Calu3 (cell line): Measurements from ENCODE around the gene TNS1. TPM values are rescaled to one million over a fixed set of nuclear protein-coding genes. Genes with fewer than 3 reads are reported as not detected.

Source experiments
- BruUV-seq: library from RNA; stranded (reverse); fragments of 400-500 nt; replicated peaks from 2 replicates; lab custom pipeline; 2021; lab: Mats Ljungman, UMichigan
- CTCF ChIA-PET: fragments of 300-600 bp; sonication (Branson Sonifier 250); formaldehyde crosslinking; loops from one replicate; lab custom pipeline; 2022; ENCODE audit warnings: antibody characterized with exemption; lab: Charles Lee
- DNase-seq: peaks from one replicate; pipeline ENCODE4 v3.0.0; 2022
- H3K27ac Mint-ChIP-seq: one replicate; pipeline ENCODE4 v1.8.0; 2022; ENCODE audit warnings: mixed read lengths; ENCODE audit not compliant: unreplicated experiment
- H3K27me3 Mint-ChIP-seq: one replicate; pipeline ENCODE4 v1.8.0; 2022; ENCODE audit warnings: mixed read lengths; ENCODE audit not compliant: unreplicated experiment
- H3K36me3 Mint-ChIP-seq: one replicate; pipeline ENCODE4 v1.8.0; 2022; ENCODE audit warnings: mild to moderate bottlenecking, moderate library complexity, mixed read lengths; ENCODE audit not compliant: insufficient read depth, unreplicated experiment
- H3K4me1 Mint-ChIP-seq: one replicate; pipeline ENCODE4 v1.8.0; 2022; ENCODE audit warnings: mild to moderate bottlenecking, low read depth, mixed read lengths; ENCODE audit not compliant: unreplicated experiment
- H3K4me3 Mint-ChIP-seq: one replicate; pipeline ENCODE4 v1.8.0; 2022; ENCODE audit warnings: mild to moderate bottlenecking, low read depth, moderate library complexity, mixed read lengths; ENCODE audit not compliant: unreplicated experiment
- H3K9me3 Mint-ChIP-seq: one replicate; pipeline ENCODE4 v1.8.0; 2022; ENCODE audit warnings: low read depth, mixed read lengths; ENCODE audit not compliant: unreplicated experiment
- CTCF ChIP-seq: fragments of 200-600 bp; IDR thresholded peaks from one replicate; pipeline ENCODE4 v1.8.0; 2022; ENCODE audit warnings: antibody characterized with exemption; ENCODE audit not compliant: unreplicated experiment
- intact Hi-C: fragments of 100-400 bp; cut with micrococcal nuclease; formaldehyde crosslinking; loops from one replicate; pipeline ENCODE4 v1.10.0; 2022; ENCODE audit not compliant: unreplicated experiment
- total RNA-seq: library from RNA; stranded (reverse); gene quantifications from 2 replicates; pipeline ENCODE4 v1.2.3, GENCODE V29; 2022

TNS1 gene
- total RNA-seq, 1 experiment from 2014 or later = 2.2 TPM

GRCh38 chr2:217926801-217927200, 76.0 kb downstream of the TNS1 start:
- Mint-ChIP-seq H3K36me3 (no peaks in the 10 kb centered on the region), H3K4me1 (no peaks in the 10 kb centered on the region), H3K27me3 (peaks cover 67% of the 10 kb centered on the region), H3K27ac (no peak overlapping the region), H3K9me3 (no peaks in the 10 kb centered on the region), H3K4me3 (no peak overlapping the region)
- DNase-seq = no peak
- no peak for TF ChIP-seq CTCF
- intact Hi-C loops = no loop called here
- CTCF ChIA-PET = no interaction called here
- BruUV-seq = no TSS peak

DNA sequence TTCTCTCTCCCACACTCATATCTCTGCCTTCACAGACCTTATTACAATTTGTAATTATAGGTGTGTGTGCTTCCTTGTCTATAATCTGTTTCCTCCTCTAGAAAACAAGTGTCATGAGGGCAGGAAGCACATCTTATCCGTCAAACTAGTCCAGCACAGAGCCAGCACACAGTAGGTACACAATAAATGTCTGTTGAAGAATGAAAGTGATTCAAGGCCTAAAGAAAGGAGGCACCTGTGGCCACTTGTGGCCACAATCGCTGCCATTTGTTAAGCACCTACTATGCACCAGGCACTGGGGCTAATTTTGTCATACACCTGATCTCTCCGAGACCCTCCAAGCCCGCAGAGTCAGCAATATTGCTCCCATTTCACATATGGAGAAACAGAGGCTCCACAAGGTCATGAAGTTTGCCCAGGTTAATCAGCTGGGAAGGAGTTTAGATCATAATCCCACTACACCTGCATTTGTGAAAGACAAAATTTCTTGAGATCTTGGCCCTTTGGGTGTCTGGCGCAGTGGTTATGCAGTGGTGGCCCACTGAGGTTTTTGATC, 78.4 kb downstream of the TNS1 start:
- Mint-ChIP-seq H3K27me3 (peaks cover 66% of the 10 kb centered on the region), H3K27ac (no peak overlapping the region), H3K4me3 (no peak overlapping the region), H3K36me3 (no peaks in the 10 kb centered on the region), H3K4me1 (no peaks in the 10 kb centered on the region), H3K9me3 (no peaks in the 10 kb centered on the region)
- CTCF ChIA-PET = no interaction called here
- no peak for TF ChIP-seq CTCF
- no TSS peak for BruUV-seq
- DNase-seq = no peak
- intact Hi-C loops = no loop called here

DNA sequence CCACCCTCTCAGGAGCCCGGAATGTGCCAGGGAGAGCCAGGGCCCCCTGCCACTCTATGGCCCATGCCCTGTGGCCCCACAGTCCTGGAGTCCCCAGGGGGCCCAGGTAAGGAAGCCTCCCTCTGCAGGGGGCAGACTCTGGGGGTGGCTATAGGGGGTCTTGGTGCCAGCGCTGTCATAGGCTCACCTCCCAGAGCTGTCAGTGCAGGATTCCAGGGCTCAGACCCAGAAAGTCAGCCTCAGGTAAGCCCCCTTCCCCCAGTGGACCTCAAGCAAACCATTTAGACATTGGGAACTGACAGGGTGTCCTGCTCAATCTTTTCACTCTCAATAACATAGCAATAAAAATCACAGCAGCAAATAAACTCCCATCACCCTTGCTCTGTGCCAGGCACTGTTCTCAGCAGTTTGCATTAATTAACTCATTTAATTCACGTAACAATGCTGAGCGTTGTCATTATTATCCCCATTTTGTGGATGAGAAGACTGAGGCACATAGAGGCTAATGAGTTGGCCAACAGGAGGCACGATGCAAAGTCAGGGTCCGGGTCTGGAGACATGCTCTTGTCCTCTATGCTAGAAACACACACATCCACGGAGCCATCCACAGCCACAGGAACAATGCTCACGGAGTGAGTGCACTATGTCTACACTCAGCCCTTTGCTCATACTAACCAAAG, 79.6 kb downstream of the TNS1 start:
- Mint-ChIP-seq H3K27ac (no peak overlapping the region), H3K4me3 (no peak overlapping the region), H3K36me3 (no peaks in the 10 kb centered on the region), H3K9me3 (no peaks in the 10 kb centered on the region), H3K27me3 (peaks cover 79% of the 10 kb centered on the region), H3K4me1 (no peaks in the 10 kb centered on the region)
- peak; percentile 7 for TF ChIP-seq CTCF
- DNase-seq = no peak
- BruUV-seq = no TSS peak
- CTCF ChIA-PET = no interaction called here
- intact Hi-C loops = no loop called here

GRCh38 chr2:217922101-217923006, 80.4 kb downstream of the TNS1 start:
- Mint-ChIP-seq H3K27me3 (peaks cover 82% of the 10 kb centered on the region), H3K9me3 (no peaks in the 10 kb centered on the region), H3K27ac (no peak overlapping the region), H3K4me3 (no peak overlapping the region), H3K4me1 (no peaks in the 10 kb centered on the region), H3K36me3 (no peaks in the 10 kb centered on the region)
- intact Hi-C loops = no loop called here
- no peak for DNase-seq
- TF ChIP-seq CTCF = peak; percentile 20
- CTCF ChIA-PET = no interaction called here
- no TSS peak for BruUV-seq
